C4-2B (cell line): Measurements from ENCODE around the gene LAMB1.
"Not testable (repeated sequence)": the region's sequence is repeated elsewhere in the genome, so short reads cannot be mapped to it uniquely, and the experiment has no call there.

Experiments
- H3K27ac ChIP-seq: fragments of 450-650 bp; 2 replicates; pipeline ENCODE4 v1.5.1; 2017
- ZFX ChIP-seq: fragments of 450-650 bp; IDR thresholded peaks from 2 replicates; pipeline ENCODE4 v1.6.1; 2017
- TF ChIP-seq, protein P1 (sequence below): fragments of 450-650 bp; conservative IDR thresholded peaks from 2 replicates; pipeline ENCODE4 v1.5.1; 2017; ENCODE audit warnings: mild to moderate bottlenecking

LAMB1 gene

DNA sequence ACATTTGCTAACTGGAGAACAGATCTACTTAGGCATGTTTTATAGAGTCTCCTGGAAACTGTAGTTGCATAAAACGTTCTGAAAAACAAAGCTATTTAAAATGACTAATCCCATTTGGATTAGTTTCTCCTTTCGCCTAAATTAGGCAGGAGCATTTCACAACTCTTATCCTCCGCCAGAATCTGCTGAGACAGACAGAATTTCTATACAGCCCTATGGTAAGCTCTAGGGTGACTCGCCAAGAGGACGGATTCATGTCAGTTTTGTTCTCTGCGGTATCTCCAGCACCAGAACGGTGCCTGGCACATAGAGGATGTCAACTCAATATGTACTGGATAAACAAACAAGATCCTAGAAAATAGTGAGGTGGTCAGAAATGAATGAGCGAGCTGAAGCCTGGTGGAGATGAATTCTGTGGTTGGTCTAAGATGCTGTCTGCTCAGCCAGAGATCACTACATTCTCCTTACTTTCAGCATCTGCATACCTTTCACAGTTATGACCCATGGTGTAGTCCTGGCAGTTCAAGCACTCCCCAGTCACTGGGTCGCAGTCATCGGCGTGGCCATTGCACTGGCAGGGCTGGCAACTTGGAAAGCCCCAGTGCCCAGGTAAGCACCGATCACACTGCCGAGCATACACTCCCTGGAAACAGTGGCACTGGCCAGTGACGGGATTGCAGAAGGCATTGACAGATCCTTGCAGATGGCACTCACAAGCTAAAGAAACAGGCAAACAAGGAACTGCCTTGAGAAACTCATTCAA is 44.0 kb downstream of the LAMB1 start:
- peak overlapping the region; percentile 28 for H3K27ac ChIP-seq
- no peak for TF ChIP-seq ZFX
- TF ChIP-seq, protein P1, sequence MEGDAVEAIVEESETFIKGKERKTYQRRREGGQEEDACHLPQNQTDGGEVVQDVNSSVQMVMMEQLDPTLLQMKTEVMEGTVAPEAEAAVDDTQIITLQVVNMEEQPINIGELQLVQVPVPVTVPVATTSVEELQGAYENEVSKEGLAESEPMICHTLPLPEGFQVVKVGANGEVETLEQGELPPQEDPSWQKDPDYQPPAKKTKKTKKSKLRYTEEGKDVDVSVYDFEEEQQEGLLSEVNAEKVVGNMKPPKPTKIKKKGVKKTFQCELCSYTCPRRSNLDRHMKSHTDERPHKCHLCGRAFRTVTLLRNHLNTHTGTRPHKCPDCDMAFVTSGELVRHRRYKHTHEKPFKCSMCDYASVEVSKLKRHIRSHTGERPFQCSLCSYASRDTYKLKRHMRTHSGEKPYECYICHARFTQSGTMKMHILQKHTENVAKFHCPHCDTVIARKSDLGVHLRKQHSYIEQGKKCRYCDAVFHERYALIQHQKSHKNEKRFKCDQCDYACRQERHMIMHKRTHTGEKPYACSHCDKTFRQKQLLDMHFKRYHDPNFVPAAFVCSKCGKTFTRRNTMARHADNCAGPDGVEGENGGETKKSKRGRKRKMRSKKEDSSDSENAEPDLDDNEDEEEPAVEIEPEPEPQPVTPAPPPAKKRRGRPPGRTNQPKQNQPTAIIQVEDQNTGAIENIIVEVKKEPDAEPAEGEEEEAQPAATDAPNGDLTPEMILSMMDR = no peak

DNA sequence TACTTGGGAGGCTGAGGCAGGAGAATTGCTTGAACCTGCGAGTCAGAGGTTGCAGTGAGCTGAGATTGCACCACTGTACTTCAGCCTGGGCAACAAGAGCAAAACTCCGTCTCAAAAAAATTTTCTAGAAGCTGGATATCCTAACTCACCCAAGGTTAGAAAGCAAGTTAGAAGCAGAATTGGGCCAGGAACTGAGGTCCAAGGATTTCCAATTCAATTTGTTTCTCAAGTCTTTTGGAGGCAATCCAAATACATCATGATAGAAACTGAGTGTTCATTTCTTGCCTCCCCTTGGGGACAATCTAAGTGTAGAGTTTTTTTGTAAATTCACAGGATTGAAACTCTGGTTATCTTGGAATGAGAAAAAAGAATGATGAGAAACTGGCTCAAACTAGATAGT is 45.5 kb downstream of the LAMB1 start:
- no peak overlapping the region for H3K27ac ChIP-seq
- TF ChIP-seq, protein P1 = no peak
- no peak for TF ChIP-seq ZFX

DNA sequence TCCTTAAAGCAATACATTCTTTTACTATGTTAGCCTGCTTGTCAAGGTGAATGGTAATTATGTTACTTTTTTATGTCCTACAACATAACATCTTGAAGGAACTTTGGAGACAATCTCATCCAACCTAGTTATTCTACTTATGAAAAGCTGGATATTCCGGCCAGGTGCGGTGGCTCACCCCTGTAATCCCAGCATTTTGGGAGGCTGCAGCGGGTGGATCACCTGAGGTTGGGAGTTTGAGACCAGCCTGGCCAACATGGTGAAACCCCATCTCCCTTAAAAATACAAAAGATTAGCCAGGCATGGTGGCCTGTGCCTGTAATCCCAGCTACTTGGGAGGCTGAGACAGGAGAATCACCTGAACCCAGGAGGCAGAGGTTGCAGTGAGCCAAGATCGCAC is 46.0 kb downstream of the LAMB1 start:
- H3K27ac ChIP-seq = not testable (repeated sequence)

DNA sequence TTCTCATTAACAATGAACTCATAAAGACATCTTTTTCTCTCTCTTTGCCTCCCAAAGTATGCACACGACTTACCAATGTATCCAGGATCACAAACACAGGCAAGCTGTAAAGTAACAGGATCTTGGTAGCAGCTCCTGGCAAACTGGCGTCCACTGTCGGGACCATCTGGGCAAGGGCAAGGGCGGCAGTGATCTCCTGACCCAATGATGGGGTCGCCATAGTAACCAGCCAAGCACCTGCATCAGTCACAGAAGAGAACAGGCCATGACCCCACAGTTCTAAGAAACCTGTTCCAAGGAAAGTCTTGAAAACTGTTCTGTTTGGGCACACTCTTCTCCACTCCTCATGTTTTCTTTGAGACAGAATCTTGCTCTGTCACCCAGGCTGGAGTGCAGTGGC is 47.6 kb downstream of the LAMB1 start:
- H3K27ac ChIP-seq = no peak overlapping the region
- TF ChIP-seq, protein P1 = no peak
- no peak for TF ChIP-seq ZFX

DNA sequence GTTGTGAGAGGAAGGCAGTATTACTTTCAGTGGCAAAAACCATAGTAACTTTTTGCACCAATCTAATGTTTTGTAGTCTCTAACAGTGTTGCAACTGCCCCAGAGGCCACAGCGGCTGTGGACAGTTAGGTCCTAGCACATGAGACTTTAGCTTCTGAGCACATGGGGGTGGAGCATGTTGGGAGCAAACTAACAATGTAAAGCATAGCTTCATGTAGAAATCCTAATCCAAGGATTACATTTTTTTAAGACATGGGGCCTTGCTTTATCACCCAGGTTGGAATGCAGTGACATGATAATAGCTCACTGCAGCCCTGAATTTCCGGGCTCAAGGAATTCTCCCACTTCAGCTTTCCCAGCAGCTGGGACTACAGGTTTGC is 49.0 kb downstream of the LAMB1 start:
- no peak overlapping the region for H3K27ac ChIP-seq
- no peak for TF ChIP-seq ZFX
- TF ChIP-seq, protein P1 = no peak

DNA sequence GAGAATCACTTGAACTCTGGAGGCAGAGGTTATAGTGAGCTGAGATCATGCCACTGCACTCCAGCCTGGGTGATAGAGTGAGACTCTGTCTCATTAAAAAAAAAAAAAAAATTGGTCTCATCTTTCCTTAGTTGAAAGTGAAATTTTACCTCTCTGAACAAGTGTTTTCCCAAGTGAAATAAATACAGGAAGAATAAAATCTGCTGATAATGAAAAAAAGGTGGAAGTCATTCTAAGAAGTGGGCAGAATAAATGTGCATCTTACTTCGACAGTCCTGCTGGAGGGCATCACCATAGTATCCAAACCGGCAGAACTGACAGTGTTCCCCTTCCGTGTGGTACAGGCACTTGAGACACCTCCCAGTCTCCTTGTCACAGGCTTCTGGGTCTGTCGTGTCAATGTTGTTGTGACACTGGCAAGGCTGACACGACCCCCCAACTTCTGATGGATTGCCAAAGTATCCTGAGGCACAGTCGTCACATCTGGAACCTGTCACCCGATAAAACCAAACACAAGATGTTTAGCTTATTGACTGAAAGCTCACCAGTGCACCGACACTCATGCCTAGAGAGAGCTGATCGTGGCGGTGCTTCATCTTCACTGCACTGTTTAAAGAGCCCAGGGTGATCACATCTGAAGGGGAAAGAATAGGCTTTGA is 49.6 kb downstream of the LAMB1 start:
- H3K27ac ChIP-seq = no peak overlapping the region

DNA sequence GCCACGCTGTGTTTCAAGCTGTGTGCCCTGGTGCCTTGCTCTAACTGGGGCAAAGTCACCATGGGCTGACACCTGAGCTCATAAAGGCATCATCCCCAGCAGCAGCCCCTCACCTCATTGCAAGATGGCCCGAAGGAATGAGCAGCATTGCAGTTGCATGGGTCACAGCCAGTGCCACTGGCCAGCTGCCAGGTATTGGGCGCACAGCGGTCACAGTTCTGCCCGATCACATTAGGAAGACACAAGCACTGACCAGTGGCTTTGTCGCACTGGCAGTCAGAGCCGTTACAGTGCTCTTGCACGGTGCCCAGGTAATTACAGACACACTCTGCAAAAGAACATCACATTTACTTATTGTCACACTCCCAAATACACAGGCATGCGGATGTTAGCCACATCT is 51.1 kb downstream of the LAMB1 start:
- H3K27ac ChIP-seq = no peak overlapping the region

More for the DNA sequence above, 49.6 kb downstream of the LAMB1 start:
- no peak for TF ChIP-seq ZFX
- TF ChIP-seq, protein P1 = no peak

More for the DNA sequence above, 51.1 kb downstream of the LAMB1 start:
- TF ChIP-seq, protein P1 = no peak
- TF ChIP-seq ZFX = no peak
